Astrocyte of the cerebellum (primary cell): Measurements from ENCODE around the gene DEGS2.
"Not testable (repeated sequence)": the region's sequence is repeated elsewhere in the genome, so short reads cannot be mapped to it uniquely, and the experiment has no call there.

Experiments
- DNase-seq: peaks from one replicate; pipeline ENCODE4 v3.0.0-alpha.2; 2011; ENCODE audit warnings: low read depth
- H3K4me3 ChIP-seq: 2 replicates; pipeline ENCODE4 v1.5.1; 2011; ENCODE audit warnings: mild to moderate bottlenecking, low read depth, low read length, moderate library complexity
- in situ Hi-C: cut with HindIII; loops from 2 replicates; pipeline ENCODE4 v1.10.0; 2017; ENCODE audit warnings: low sequenced_read_pairs
- TF ChIP-seq, protein P1 (sequence below): IDR thresholded peaks from 2 replicates; pipeline ENCODE4 v1.5.1; 2012; ENCODE audit warnings: low read length, low read depth, moderate library complexity, mild to moderate bottlenecking; ENCODE audit errors: missing control alignments

DEGS2 gene

DNA sequence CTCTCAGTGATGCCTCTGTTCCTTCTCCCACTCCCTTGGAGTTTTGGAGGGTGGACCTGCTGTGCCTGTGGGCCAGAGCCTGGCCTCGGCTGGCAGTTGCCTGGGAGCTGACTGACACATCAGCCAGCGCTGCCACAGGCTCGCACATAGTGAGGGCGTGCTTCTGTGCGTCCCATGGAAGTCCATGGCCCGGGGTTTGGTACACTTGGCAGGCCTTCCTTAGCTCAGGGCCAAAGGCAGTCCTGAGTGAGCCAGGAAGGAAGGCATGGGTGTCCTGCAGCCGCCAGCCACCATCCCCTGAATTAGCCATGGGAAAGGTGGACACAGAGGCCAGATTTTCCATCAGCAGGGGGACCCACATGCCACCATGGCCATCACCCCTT is 1.1 kb upstream of the DEGS2 start:
- in situ Hi-C loops: no loop called here
- H3K4me3 ChIP-seq: no peak overlapping the region
- TF ChIP-seq, protein P1, sequence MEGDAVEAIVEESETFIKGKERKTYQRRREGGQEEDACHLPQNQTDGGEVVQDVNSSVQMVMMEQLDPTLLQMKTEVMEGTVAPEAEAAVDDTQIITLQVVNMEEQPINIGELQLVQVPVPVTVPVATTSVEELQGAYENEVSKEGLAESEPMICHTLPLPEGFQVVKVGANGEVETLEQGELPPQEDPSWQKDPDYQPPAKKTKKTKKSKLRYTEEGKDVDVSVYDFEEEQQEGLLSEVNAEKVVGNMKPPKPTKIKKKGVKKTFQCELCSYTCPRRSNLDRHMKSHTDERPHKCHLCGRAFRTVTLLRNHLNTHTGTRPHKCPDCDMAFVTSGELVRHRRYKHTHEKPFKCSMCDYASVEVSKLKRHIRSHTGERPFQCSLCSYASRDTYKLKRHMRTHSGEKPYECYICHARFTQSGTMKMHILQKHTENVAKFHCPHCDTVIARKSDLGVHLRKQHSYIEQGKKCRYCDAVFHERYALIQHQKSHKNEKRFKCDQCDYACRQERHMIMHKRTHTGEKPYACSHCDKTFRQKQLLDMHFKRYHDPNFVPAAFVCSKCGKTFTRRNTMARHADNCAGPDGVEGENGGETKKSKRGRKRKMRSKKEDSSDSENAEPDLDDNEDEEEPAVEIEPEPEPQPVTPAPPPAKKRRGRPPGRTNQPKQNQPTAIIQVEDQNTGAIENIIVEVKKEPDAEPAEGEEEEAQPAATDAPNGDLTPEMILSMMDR: no peak
- DNase-seq: no peak

DNA sequence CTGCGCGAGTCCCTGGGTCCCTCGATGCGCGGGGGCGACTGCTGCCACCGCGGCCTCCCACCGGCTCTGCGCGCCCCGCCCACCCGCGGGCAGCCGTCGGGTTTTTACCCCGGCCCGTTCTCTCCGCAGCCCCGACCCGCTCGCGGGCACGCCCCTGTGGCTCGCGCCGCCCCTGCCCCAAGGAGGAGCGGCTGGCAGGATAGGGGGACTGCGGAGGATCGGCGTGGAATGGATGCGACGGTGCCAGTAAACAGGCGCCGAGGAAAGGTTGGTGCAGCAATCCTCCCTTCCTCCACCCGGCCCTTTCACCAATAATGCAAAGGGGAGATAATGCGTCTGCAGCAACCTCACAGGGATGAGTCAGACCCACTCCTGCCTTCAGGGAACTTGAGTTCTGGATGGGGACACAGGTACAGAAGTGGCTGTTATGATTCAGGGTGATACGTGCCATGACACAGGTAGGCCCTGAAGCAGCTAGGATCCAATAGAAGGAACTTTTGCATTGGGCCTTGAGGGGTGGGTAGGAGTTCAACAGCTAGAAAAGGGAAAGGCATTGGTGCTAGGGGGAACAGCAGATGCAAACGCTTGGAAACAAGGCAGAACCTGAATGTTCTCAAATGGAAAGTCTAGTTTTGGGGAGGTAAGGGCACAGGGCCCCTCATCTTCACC is 554 bp upstream of the DEGS2 start:
- no peak for DNase-seq
- H3K4me3 ChIP-seq: peak overlapping the region; percentile 14
- TF ChIP-seq, protein P1: no peak
- in situ Hi-C loops: no loop called here

DNA sequence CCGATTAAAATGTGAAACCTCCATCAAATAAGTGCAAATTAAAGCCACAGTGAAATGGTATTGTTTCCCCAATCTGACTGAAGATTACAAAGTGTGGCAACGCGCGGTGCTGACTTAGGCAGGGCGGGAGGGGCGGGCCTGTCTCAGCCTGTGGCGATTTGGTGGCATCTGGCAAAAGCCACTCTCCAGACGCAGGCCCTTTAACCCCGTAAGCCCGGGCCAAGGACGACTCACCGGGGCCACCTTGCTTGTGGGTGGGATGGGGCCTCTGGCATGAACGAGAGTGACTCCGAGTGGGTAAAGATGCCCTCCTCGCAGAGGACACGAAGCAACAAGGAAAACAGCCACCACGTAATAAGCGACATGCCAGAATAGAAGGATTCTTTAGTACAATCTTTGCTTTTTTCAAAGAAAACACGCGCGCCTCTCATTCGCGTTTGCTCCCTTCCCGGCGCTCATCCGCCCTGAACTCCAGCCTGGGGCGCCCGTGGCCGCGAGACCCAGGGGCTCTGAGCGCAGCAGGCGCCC is 815 bp downstream of the DEGS2 start:
- in situ Hi-C loops: no loop called here
- TF ChIP-seq, protein P1: no peak
- no peak overlapping the region for H3K4me3 ChIP-seq
- no peak for DNase-seq

DNA sequence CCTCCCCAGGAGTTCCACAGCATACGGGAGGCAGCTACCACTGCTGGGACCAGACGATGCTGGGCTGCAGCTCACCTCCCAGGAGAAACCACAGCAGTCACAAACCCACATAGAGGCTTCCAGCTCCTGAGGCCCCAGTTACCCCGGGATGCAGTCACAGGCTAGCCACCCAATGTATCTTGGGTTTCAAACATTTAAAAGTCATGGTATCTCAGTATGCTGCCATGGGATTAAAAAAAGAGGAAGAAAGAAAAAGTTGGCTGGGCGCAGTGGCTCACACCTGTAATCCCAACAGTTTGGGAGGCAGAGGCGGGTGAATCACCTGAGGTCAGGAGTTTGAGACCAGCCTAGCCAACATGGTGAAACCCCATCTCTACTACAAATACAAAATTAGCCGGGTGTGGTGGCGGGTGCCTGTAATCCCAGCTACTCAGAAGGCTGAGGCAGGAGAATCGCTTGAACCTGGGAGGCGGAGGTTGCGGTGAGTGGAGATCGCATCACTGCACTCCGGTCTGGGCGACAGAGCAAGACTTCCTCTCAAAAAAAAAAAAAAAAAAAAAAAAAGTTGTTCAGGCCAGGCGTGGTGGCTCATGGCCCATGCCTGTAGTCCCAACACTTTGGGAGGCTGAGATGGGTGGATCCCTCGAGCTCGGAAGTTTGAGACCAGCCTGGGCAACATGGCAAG is 1.8 kb downstream of the DEGS2 start:
- DNase-seq, in situ Hi-C loops, H3K4me3 ChIP-seq: not testable (repeated sequence)

DNA sequence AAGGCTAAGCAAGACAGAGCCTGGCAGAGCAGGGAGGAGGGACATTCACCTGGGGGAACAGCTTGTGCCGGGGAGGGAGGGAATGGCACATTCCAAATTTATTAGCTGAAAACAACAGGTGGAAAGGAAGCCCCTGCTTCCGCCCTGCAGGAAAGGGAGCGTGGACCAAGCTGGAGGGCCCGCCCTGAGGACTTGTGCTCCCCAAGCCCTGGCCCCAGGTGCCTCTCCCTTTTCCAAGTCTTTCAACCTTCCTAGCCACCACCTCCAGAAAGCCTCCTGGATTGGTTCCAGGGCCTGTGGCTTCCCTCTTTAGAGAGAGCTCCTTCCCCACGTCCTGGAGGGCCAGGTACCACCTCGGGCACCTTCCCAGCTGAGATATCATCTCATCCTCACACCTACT is 2.7 kb downstream of the DEGS2 start:
- no peak for DNase-seq
- in situ Hi-C loops: no loop called here
- TF ChIP-seq, protein P1: no peak
- no peak overlapping the region for H3K4me3 ChIP-seq

DNA sequence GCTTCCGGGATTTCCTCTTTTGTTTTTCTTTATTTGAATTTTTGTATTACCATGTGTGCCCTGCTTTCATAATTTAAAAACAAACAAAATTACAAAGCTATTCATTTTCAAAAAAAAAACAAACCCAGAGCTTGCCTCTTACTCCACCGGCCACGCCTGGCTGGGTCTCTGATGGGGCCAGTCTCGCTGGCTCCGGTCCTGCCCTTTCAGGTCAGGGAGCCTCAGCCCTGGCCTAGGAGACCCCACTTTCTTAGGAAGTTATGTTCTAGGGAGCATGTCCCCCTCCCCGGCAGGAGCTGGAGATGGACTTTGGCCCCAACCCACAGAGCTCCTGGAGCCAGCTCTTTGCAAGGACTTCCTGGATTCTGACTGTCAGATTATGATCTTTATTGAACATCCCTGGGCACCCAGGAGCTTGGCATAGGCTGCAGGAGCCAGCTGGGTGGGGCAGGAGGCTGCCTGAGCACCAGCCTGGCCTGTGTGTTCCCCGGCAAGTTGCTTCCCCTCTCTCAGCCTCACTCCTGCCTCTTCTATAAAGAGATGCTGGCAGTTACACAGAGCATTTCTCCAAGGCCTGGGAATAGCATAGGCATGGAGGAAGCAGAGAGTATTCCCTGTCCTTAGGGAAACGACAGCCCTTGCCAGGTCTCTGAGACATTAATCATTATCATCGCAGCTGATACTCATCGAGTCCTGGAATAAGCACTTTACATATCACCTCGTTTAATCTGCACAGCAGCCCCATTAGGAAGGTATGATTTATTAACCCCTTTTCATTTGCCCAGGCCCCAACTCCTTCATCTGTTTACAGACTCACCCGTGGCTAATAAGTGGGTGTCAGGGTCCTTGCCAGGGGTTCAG is 3.5 kb downstream of the DEGS2 start:
- DNase-seq: no peak
- TF ChIP-seq, protein P1: no peak
- in situ Hi-C loops: no loop called here
- no peak overlapping the region for H3K4me3 ChIP-seq
